TTC549 (cell line): ENCODE data around the gene CNNM3.
"Not testable (repeated sequence)": the region's sequence is repeated elsewhere in the genome, so short reads cannot be mapped to it uniquely, and the experiment has no call there.

Experiments
- FAIRE-seq: peaks from 2 replicates; lab custom pipeline; 2012; peaks lifted over from hg19 to GRCh38; lab: Jason Lieb, UNC

Gene CNNM3

DNA sequence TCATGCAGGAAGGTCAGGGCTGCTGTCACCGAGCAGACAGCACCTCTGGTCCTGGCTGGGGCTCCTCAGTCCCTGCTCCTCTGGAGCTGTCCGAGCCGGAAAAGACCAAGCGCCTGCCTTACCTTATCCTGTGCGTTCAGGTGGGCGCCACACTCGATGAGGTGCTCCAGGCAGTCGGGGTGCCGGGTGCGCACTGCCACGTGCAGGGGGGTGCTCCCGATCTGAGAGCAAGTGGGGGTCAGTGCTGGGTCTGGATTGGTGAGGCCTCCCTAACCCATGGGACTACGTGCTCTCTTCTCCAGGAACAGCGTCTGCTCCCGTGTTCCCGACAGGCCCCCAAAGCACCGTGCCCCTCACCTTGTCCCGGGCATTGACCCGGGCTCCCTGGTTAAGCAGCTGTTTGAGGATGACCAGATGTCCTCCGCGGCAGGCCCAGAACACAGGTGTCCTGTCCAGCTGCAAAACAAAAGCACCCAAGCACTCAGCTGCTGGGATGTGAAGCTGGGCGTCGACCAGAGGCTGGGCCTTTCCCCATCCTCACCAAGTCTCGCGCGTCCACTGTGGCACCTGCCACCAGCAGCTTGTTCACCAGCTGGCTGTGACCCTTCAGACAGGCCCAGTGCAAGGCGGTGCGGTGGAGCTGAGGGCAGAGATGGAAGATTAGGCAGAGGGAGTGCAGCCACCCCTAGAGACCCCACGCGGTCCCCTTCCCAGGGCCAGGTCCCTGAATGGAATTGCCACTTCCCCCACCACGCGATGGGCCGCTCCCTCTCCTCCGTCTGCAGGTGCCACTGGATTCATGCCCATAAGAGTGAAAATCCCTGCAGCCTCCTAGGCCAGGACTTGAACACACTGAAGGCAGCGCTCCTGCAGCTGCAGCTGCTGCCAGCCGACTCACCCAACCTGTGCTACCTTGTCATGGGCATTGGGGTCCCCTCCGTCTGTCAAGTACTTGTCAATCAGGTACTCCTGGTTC lies 24.1 kb downstream of the CNNM3 start:
- FAIRE-seq = no peak

- no peak for FAIRE-seq
These were observed 25.8 kb downstream of the CNNM3 start for GRCh38 chr2:96841701-96842495.

DNA sequence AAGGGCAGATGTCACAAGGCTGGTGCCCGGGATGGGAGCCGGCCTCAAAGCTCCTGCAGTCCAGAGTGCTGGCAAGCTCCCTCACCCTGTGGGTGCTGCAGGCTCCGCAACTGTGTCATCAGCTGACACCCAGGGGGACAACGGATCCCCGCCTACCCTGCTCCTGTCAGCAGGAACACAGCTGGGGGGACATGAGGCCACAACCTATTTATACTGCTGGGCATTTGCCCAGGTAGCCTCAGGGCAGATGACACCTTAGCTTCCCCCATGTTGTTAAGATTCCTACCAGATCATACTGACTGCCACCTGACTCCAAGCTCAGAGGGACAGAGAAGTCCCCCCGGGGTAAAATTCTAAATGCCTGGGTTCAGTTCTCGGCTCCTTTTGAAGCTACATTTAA lies 26.5 kb downstream of the CNNM3 start:
- FAIRE-seq = no peak

DNA sequence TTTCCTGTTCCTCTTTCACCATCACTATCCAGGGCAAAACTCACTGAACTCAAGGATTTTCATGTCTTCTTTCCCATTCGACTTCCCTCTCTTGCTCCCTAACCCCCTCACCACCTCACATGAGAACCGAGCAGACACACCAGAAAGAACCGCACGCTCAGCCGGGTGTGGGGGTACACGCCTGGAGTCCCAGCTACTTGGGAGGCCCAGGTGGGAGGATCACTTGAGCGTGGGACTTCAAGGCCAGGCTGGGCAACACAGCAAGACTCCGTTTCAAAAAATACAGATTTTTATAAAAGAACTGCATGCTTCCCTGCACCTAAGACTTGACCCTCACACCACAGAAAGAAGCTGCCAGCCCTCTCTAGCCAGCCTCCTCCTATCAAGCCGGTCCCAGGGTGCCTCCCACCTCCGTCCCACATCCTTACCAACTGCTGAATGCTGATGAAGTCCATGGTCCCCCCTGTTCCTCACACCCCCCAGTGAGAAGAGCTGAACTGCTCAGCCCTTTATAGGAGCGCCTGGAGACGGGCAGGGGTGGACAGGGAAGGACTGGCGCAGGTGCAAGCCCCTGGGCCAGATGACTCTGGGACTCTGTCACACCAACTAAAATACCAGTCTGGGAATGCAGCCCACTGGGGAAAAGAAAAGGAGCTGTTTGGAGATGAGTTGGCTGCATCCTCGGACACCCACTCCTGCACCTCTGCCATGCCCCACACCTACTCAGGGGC lies 27.6 kb downstream of the CNNM3 start, which contains the start of gene ANKRD23:
TSS of gene ANKRD23 (minus strand) at position 484 of the 731 bp plus-strand sequence. CDS start at position 455, 29 bp downstream.
- no peak for FAIRE-seq

DNA sequence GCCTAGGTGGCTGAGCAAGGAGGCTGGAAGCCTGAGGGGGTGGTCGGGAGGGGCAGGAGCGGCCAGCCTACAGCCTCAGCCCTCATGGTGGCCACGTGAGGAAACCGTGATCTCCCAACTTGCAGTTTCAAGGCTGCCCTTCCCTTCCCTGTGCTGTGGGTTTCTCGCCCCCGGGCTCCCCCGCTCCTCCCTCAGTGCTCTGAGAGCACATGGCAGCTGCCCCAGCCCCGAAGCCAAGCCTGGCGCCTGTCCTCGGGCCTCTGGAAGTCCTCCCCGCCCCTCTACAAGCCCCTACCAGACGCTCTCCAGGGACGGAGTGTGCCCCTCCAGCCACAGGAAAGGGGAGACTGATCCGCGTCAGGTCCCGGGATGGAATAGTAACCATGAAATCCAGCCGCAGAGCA lies 28.3 kb downstream of the CNNM3 start:
- FAIRE-seq = no peak

GRCh38 chr2:96846825-96847224 lies 30.8 kb downstream of the CNNM3 start:
- no peak for FAIRE-seq

DNA sequence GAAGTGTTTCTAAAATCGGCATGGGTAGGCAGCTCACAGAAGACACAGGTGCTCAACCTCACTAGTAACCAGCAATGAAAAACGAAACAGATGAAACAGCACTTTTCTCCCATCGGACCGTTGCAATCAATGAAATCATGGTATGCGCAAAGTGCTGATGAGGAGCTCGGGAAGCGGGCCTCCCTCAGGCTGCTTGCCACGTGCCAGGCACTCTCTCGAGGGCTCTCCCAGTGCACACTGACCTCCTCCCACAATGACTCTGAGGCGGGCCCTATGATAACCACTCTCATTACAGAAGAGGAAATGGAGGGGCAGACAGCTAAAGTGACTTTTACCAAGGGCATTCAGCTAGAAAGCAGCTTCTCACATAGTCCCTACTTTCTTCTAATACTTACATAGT lies 31.5 kb downstream of the CNNM3 start:
- no peak for FAIRE-seq

- FAIRE-seq = no peak
These were observed 32.2 kb downstream of the CNNM3 start for GRCh38 chr2:96848264-96848663.

DNA sequence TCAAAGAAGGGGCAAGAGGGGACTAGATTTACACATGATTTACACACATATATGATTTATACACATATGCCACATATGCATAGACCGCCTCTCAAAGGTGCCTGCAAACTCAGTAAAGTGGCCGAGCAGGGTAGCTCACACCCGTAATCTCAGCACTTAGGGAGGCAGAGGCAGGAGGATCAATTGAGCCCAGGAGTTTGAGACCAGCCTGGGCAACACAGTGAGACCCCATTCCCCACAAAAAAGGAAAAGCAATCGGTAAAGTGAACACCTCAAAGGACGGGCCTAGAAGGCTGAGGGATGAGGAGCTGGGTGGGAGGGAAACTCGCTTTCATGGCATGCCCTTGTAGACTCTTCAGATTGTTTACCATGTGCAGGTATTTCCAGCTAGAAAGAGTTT lies 36.6 kb downstream of the CNNM3 start:
- no peak for FAIRE-seq

- FAIRE-seq = no peak
These were observed 37.3 kb downstream of the CNNM3 start for GRCh38 chr2:96853321-96853720.

GRCh38 chr2:96856776-96857666 lies 41.0 kb downstream of the CNNM3 start:
- no peak for FAIRE-seq

GRCh38 chr2:96857667-96858372 lies 41.8 kb downstream of the CNNM3 start, which contains the start of gene ANKRD39:
Gene ANKRD39, minus strand, starts transcription at chr2:96858016. Its CDS starts 29 bp downstream, at chr2:96857987.
- FAIRE-seq = peak; percentile 13

DNA sequence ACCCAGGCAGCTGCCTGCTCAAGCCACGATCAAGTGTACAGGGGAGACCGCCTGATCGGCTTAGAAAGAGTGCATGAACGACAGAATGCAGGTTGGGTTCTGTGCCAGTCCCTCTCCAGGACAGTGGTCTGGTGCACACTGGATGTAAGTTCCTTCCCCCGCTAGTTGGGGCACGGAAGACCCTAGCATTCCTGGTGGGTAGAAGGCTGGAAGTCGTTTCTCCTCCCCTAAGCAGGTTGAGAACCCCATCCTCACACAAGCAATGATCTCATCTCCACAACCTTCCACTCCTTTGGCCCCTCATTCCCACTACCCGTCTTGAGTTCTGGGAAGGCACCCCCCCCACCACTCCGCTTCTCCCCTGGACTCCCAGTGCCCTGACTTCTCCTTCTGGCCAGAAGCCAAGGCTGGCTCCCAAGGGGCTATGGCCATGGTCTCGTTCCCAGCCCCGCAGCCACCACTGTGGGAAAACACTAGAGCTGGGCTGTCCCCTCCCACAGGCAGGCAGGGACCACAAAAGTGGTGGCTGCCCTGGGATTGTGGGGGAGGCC lies 43.1 kb downstream of the CNNM3 start:
- no peak for FAIRE-seq

DNA sequence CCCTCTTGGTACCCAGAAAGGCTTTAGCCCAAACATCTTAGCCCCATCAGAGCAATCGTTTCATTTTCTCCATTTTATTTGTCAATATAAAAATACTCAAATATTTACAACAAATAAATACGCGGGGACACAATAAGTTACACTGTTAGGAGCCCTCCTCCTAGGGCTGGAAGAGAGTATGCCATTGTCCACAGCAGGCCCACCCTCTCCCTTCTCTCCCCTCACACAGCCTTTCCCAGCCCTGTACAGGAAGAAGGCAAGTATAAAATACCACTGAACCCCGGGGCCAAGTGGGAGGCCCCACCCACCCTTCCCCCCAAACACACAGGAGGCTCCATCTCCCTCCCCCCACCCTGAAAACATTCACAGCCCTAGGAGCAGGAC lies 43.6 kb downstream of the CNNM3 start:
- FAIRE-seq = no peak

DNA sequence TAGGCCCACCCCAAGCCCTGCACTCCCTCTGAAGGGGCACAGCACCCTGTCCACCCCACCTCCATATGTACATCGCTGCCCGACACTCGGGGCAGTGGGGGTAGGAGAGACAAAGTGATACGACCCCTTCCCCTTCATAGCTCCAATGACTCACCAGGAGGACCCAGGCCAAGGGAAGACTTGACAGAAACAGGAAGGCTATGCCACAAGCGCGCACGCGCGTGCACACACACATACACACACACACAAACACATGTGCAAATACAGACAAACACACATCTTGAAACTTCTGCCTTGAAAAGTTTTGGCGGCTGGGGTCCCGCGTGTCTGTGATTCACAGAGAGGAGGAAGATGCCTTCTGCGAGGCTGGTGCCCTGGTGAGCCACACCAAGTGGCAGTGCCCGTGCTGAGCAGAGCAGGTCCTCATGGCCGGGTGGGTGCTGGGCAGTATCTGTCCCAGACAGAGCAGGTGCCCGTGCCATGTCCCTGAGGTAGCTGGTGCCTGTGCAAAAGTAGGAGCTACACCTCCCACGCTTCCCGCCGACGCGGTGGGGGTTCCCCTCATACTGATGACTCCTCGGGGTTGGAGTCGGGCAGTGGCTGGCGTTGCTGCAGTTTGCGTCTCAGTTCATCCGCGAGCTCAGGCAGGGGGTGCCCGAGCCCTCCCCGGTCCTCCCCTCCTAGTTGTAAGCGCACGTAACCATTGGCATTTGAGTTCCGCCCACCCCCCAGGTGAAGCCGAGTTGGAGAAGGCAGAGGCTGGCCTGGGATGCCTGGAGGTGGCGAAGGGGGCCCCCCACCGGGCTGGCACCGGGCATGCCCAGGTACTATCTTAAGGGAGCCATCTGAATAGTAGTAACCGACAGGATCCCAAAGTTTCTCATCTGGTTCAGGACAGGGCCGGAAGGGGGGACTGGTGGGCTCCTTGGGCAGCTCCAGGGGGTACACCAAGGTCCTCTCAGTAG lies 44.3 kb downstream of the CNNM3 start:
- no peak for FAIRE-seq

DNA sequence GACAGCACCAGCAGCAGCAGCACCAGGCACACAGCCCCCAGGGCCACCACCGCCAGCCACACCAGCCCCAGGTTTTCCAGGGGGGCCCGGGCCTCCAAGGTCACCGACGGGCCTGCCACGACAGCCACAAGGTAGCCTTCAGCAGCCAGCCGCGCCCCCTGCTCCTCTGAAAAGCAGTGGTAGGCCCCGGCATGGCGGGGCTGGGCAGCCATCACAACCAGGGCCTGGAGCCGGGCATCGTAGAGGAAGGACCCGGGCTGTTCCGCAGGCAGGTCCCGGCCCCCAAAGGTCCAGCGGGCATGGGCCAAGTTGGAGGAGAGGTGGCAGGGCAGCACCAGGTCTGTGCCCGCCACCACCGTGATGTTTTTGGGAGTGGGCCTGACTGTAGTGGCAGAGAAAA lies 45.0 kb downstream of the CNNM3 start:
- no peak for FAIRE-seq

- FAIRE-seq = not testable (repeated sequence)
These were observed 47.0 kb downstream of the CNNM3 start for GRCh38 chr2:96863056-96863455.

- FAIRE-seq = no peak
These were observed 47.7 kb downstream of the CNNM3 start for GRCh38 chr2:96863575-96864342.
